Liver (tissue), 9 donors: ENCODE measurements around the gene PEAK3. TPM values are rescaled to one million over a fixed set of nuclear protein-coding genes. Genes with fewer than 3 reads are reported as not detected.

Experiments used
- DNase-seq: peaks from one replicate; pipeline ENCODE4 v3.0.0-alpha.2; 2017; ENCODE audit warnings: low spot score
- H3K27ac ChIP-seq, 2 donors: one replicate each; pipeline ENCODE4 v1.7.0; 2013; ENCODE audit warnings: inconsistent platforms in 2 of 2, low read length in 2 of 2, control low read depth in 1 of 2, low read depth in 1 of 2, mild to moderate bottlenecking in 1 of 2
- H3K27me3 ChIP-seq, 4 donors: one replicate each; pipeline versions ENCODE4 v1.6.1 to v1.7.0; 2013; ENCODE audit warnings: low read length in 3 of 4, inconsistent platforms in 1 of 4, mild to moderate bottlenecking in 1 of 4, moderate library complexity in 1 of 4; ENCODE audit not compliant: control insufficient read depth in 4 of 4, insufficient read depth in 4 of 4
- H3K36me3 ChIP-seq, 4 donors: one replicate each; pipeline versions ENCODE4 v1.6.1 to v1.7.0; 2013; ENCODE audit warnings: low read length in 3 of 4, mild to moderate bottlenecking in 3 of 4, low read depth in 1 of 4, moderate library complexity in 1 of 4; ENCODE audit not compliant: control insufficient read depth in 4 of 4, insufficient read depth in 3 of 4
- H3K4me1 ChIP-seq, 4 donors: one replicate each; pipeline versions ENCODE4 v1.6.1 to v1.7.0; 2013; ENCODE audit warnings: low read length in 3 of 4, mild to moderate bottlenecking in 3 of 4, moderate library complexity in 1 of 4; ENCODE audit not compliant: control insufficient read depth in 4 of 4, insufficient read depth in 4 of 4
- H3K4me3 ChIP-seq, 3 donors: one replicate each; pipeline versions ENCODE4 v1.6.1 to v1.7.0; 2013; ENCODE audit warnings: low read length in 3 of 3, control low read depth in 1 of 3, low read depth in 1 of 3, mild to moderate bottlenecking in 1 of 3
- H3K9ac ChIP-seq, 2 donors: one replicate each; pipeline ENCODE4 v1.7.0; 2013; ENCODE audit warnings: low read length in 2 of 2, mild to moderate bottlenecking in 2 of 2, moderate library complexity in 2 of 2, control low read depth in 1 of 2, low read depth in 1 of 2
- H3K9me3 ChIP-seq, 4 donors: one replicate each; pipeline versions ENCODE4 v1.6.1 to v1.7.0; 2013; ENCODE audit warnings: low read length in 3 of 4; ENCODE audit not compliant: control insufficient read depth in 4 of 4
- EGR1 ChIP-seq, 2 donors: IDR thresholded peaks; 2 replicates each; pipeline ENCODE4 v1.6.1; 2016 to 2018; ENCODE audit warnings: antibody characterized with exemption in 2 of 2, low read depth in 2 of 2
- FOXA1 ChIP-seq: IDR thresholded peaks from 2 replicates; pipeline ENCODE4 v1.6.1; 2016; ENCODE audit warnings: antibody characterized with exemption
- FOXA2 ChIP-seq: IDR thresholded peaks from 2 replicates; pipeline ENCODE4 v1.6.1; 2016; ENCODE audit warnings: antibody characterized with exemption
- GABPA ChIP-seq, 2 donors: IDR thresholded peaks in 1 of 2; conservative IDR thresholded peaks in 1 of 2; 2 replicates each; pipeline ENCODE4 v1.6.1; 2016; ENCODE audit warnings: antibody characterized with exemption in 2 of 2, mild to moderate bottlenecking in 1 of 2, moderate library complexity in 1 of 2
- HNF4A ChIP-seq, 2 donors: conservative IDR thresholded peaks; 2 replicates each; pipeline ENCODE4 v1.6.1; 2016; ENCODE audit warnings: antibody characterized with exemption in 2 of 2, mild to moderate bottlenecking in 2 of 2
- HNF4G ChIP-seq: IDR thresholded peaks from 2 replicates; pipeline ENCODE4 v1.6.1; 2016; ENCODE audit warnings: antibody characterized with exemption
- JUND ChIP-seq, 2 donors: IDR thresholded peaks; 2 replicates each; pipeline ENCODE4 v1.6.1; 2016; ENCODE audit warnings: antibody characterized with exemption in 2 of 2
- NR2F2 ChIP-seq: IDR thresholded peaks from 2 replicates; pipeline ENCODE4 v1.6.1; 2016; ENCODE audit warnings: antibody characterized with exemption
- RXRA ChIP-seq, 2 donors: IDR thresholded peaks; 2 replicates each; pipeline ENCODE4 v1.6.1; 2017 to 2018; ENCODE audit warnings: antibody characterized with exemption in 2 of 2, mild to moderate bottlenecking in 1 of 2
- SP1 ChIP-seq: IDR thresholded peaks from 2 replicates; pipeline ENCODE4 v1.6.1; 2018; ENCODE audit warnings: antibody characterized with exemption, mild to moderate bottlenecking
- TAF1 ChIP-seq: conservative IDR thresholded peaks from 2 replicates; pipeline ENCODE4 v1.6.1; 2016; ENCODE audit warnings: antibody characterized with exemption, mild to moderate bottlenecking
- YY1 ChIP-seq: IDR thresholded peaks from 2 replicates; pipeline ENCODE4 v1.6.1; 2016; ENCODE audit warnings: antibody characterized with exemption, mild to moderate bottlenecking
- WGBS: extraction: QIAGEN DNeasy Blood & Tissue Kit; methylation state at CpG from one replicate; pipeline ENCODE4 v1.1.7; 2013; 5-methylcytosine and 5-hydroxymethylcytosine counted together
- polyA plus RNA-seq, 2 donors: library from polyadenylated mRNA; stranded (reverse) in 1 of 2; unstranded in 1 of 2; fragments of 200-250 nt in 1 of 2; fragments of >200 nt in 1 of 2; fragmentation: Nextera tagmentation in 1 of 2; extraction: Ambion mirVana in 1 of 2; gene quantifications; one replicate each; pipeline versions ENCODE4 v1.2.1 to v1.2.3, GENCODE V29; 2013 to 2015
- total RNA-seq, 2 donors: library from RNA; depleted of rRNA; stranded (reverse); fragments of >200 nt; gene quantifications; one replicate each; pipeline ENCODE4 v1.2.3, GENCODE V29; 2014
- TF ChIP-seq, protein P1 (sequence below): IDR thresholded peaks from 2 replicates; pipeline ENCODE4 v1.6.1; 2016; ENCODE audit warnings: antibody characterized with exemption
- TF ChIP-seq, protein P2 (sequence below): fragments of 150-350 bp; IDR thresholded peaks from 2 replicates; pipeline ENCODE4 v1.5.1; 2017; ENCODE audit warnings: improper control_type of control experiment, low read depth, low read length; ENCODE audit not compliant: missing input control
- TF ChIP-seq, protein P3 (sequence below): IDR thresholded peaks from 2 replicates; pipeline ENCODE4 v1.6.1; 2016; ENCODE audit warnings: antibody characterized with exemption
- TF ChIP-seq, protein P4 (sequence below): IDR thresholded peaks from 2 replicates; pipeline ENCODE4 v1.6.1; 2016; ENCODE audit warnings: antibody characterized with exemption, mild to moderate bottlenecking
- donor health status: healthy.
- donor health status: healthy.
- donor health status: healthy.
- donor health status: healthy.
- donor health status: healthy.

PEAK3 gene
- total and polyA plus RNA-seq, 4 donors, result 0.09 to 0.67 (median 0.31) TPM

DNA sequence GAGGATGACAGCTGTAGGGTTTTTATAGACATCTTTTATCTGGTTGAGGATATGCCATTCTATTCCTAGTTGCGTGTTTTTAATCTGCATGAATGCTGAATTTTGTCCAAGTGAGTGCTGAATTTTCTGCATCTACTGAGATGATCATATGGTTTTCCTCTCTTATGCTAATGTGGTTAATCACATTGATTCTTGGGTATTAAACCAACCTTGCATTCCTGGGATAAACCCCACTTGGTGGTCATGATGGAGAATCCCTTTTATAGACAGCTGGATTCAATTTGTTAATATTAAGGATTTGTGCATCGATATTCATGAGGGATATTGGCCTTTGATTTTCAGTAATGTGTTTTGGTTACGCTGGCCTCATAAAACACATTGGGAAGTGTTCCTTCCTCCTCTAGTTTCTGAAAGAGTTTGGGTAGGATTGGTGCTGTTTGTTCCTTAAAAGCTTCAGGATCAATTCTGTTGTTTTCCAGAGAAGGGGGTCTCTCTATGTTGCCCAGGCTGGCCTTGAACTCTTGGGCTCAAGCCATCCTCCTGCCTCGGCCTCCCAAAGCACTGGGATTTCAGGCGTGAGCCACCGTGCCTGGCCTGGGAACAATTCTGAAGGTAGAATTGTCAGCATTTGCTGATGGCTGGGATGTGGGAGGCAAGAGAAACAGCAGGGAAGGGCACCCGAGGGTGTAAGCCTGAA, 33.3 kb upstream of the PEAK3 start (continued):
- TF ChIP-seq GABPA (IDR thresholded peaks at IDR 0.05 in 1 of 2, conservative IDR thresholded peaks at IDR 0.05 in 1 of 2) (no peak), FOXA2 (no peak), HNF4A (conservative IDR thresholded peaks at IDR 0.05) (no peak), YY1 (no peak)
- TF ChIP-seq, protein P1, sequence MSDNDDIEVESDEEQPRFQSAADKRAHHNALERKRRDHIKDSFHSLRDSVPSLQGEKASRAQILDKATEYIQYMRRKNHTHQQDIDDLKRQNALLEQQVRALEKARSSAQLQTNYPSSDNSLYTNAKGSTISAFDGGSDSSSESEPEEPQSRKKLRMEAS, result no peak

DNA sequence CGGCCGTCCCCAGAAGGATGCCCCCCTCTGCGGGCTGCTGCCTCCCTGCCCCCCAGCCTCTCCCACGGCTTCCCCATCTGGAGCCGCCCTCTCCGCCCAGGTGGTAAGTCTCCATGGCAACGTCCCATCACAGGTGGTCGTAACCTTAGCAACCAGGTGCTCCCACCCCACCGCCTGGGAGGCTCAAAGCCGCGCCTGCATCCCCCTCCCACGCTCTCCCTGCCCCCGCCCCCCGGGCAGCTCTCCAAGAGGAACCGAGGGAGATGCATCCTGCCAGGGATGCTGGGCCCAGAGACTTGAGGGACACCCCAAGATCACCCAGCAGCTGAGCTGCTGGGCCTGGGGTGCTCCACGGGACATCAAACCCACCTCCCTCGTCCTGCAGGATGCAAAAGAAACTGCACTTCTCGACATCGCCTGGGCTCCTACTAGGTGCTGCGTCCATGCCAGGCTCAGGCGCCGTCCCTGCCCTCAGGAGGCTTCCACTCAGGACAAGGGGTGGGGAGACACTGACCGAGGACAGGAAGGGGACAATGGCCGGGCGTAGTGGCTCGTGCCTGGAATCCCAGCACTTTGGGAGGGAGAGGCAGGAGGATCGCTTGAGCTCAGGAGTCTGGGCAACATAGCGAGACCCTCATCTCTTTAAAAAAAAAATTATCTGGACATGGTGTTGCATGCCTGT, 31.0 kb upstream of the PEAK3 start:
- no peaks in the 10 kb centered on the region for H3K9me3 ChIP-seq
- no peak for DNase-seq
- peaks cover 0 to 4% (median 1%) of the 10 kb centered on the region in 4 donors for H3K27me3 ChIP-seq
- H3K9ac ChIP-seq, result no peak overlapping the region
- no peak for TF ChIP-seq RXRA (IDR thresholded peaks at IDR 0.05)
- TF ChIP-seq, protein P1, result no peak
- TF ChIP-seq, protein P2, sequence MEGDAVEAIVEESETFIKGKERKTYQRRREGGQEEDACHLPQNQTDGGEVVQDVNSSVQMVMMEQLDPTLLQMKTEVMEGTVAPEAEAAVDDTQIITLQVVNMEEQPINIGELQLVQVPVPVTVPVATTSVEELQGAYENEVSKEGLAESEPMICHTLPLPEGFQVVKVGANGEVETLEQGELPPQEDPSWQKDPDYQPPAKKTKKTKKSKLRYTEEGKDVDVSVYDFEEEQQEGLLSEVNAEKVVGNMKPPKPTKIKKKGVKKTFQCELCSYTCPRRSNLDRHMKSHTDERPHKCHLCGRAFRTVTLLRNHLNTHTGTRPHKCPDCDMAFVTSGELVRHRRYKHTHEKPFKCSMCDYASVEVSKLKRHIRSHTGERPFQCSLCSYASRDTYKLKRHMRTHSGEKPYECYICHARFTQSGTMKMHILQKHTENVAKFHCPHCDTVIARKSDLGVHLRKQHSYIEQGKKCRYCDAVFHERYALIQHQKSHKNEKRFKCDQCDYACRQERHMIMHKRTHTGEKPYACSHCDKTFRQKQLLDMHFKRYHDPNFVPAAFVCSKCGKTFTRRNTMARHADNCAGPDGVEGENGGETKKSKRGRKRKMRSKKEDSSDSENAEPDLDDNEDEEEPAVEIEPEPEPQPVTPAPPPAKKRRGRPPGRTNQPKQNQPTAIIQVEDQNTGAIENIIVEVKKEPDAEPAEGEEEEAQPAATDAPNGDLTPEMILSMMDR, result no peak
- no peak for TF ChIP-seq TAF1
- no peak for TF ChIP-seq SP1
- TF ChIP-seq YY1, result no peak
- no peak for TF ChIP-seq JUND (IDR thresholded peaks at IDR 0.05)
- TF ChIP-seq NR2F2, result no peak
- no peak for TF ChIP-seq HNF4G
- TF ChIP-seq, protein P3, sequence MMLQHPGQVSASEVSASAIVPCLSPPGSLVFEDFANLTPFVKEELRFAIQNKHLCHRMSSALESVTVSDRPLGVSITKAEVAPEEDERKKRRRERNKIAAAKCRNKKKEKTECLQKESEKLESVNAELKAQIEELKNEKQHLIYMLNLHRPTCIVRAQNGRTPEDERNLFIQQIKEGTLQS, result no peak
- no peak for TF ChIP-seq GABPA (IDR thresholded peaks at IDR 0.05 in 1 of 2, conservative IDR thresholded peaks at IDR 0.05 in 1 of 2)
- TF ChIP-seq HNF4A (conservative IDR thresholded peaks at IDR 0.05), result no peak
- no peak for TF ChIP-seq EGR1 (IDR thresholded peaks at IDR 0.05; ENCODE audit: low read depth in 2 of 2)
- no peak for TF ChIP-seq FOXA1
- peaks cover 0 to 8% (median 3%) of the 10 kb centered on the region in 4 donors for H3K4me1 ChIP-seq
- H3K27ac ChIP-seq, result no peak overlapping the region
- no peaks in the 10 kb centered on the region for H3K36me3 ChIP-seq
- WGBS, result 38% methylated on average over 28 of the region's 28 CpGs
- no peak overlapping the region for H3K4me3 ChIP-seq

DNA sequence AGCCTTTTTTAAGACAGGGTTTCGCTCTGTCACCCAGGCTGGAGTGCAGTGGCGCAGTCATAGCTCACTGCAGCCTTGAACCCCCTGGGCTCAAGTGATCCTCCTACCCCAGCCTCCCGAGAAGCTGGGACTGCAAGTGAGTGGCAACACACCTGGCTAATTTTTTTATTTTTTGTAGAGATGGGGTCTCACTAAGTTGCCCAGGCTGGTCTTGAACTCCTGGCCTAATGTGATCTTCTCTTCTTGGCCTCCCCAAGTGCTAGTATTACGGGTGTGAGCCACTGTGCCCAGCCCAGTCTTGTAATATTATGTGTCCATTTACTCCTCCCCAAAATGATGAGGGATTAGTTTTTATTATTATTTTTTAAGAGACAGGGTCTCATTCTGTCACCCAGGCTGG, 29.1 kb upstream of the PEAK3 start:
- Histone ChIP-seq H3K9me3 (no peaks in the 10 kb centered on the region), H3K27me3 (peaks cover 0 to 4% (median 3%) of the 10 kb centered on the region in 4 donors), H3K9ac (no peak overlapping the region), H3K4me3 (no peak overlapping the region), H3K4me1 (peaks cover 0 to 8% (median 3%) of the 10 kb centered on the region in 4 donors), H3K27ac (no peak overlapping the region), H3K36me3 (no peaks in the 10 kb centered on the region)
- WGBS, result 92% methylated on average over 4 of the region's 4 CpGs
- DNase-seq, result no peak
- TF ChIP-seq EGR1 (IDR thresholded peaks at IDR 0.05; ENCODE audit: low read depth in 2 of 2) (no peak), HNF4A (conservative IDR thresholded peaks at IDR 0.05) (no peak), RXRA (IDR thresholded peaks at IDR 0.05) (no peak), YY1 (no peak), HNF4G (no peak), NR2F2 (no peak), FOXA2 (no peak), JUND (IDR thresholded peaks at IDR 0.05) (no peak), FOXA1 (no peak)
- TF ChIP-seq, protein P4, sequence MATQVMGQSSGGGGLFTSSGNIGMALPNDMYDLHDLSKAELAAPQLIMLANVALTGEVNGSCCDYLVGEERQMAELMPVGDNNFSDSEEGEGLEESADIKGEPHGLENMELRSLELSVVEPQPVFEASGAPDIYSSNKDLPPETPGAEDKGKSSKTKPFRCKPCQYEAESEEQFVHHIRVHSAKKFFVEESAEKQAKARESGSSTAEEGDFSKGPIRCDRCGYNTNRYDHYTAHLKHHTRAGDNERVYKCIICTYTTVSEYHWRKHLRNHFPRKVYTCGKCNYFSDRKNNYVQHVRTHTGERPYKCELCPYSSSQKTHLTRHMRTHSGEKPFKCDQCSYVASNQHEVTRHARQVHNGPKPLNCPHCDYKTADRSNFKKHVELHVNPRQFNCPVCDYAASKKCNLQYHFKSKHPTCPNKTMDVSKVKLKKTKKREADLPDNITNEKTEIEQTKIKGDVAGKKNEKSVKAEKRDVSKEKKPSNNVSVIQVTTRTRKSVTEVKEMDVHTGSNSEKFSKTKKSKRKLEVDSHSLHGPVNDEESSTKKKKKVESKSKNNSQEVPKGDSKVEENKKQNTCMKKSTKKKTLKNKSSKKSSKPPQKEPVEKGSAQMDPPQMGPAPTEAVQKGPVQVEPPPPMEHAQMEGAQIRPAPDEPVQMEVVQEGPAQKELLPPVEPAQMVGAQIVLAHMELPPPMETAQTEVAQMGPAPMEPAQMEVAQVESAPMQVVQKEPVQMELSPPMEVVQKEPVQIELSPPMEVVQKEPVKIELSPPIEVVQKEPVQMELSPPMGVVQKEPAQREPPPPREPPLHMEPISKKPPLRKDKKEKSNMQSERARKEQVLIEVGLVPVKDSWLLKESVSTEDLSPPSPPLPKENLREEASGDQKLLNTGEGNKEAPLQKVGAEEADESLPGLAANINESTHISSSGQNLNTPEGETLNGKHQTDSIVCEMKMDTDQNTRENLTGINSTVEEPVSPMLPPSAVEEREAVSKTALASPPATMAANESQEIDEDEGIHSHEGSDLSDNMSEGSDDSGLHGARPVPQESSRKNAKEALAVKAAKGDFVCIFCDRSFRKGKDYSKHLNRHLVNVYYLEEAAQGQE, result no peak
- TF ChIP-seq, protein P1, result no peak
- TF ChIP-seq, protein P2, result no peak
